Kidney (tissue), 14 donors: ENCODE results near the gene PLOD1. TPM values are rescaled to one million over a fixed set of nuclear protein-coding genes. Genes with fewer than 3 reads are reported as not detected.

ENCODE experiments used
- DNase-seq, 5 donors: peaks; one replicate each; pipeline ENCODE4 v3.0.0-alpha.2; 2013 to 2020
- FAIRE-seq: peaks from 2 replicates; lab custom pipeline; 2012; peaks lifted over from hg19 to GRCh38; lab: Jason Lieb, UNC
- H3K27ac ChIP-seq, 2 donors: one replicate each; pipeline ENCODE4 v1.7.0; 2013; ENCODE audit warnings: low read depth in 2 of 2, low read length in 2 of 2, inconsistent platforms in 1 of 2
- H3K27me3 ChIP-seq: one replicate; pipeline ENCODE4 v1.7.1; 2013; ENCODE audit warnings: low read length, inconsistent platforms; ENCODE audit not compliant: control insufficient read depth, insufficient read depth
- H3K36me3 ChIP-seq, 3 donors: one replicate each; pipeline versions ENCODE4 v1.7.0 to v1.7.1; 2013; ENCODE audit warnings: low read length in 3 of 3, control low read depth in 1 of 3, inconsistent platforms in 1 of 3; ENCODE audit not compliant: insufficient read depth in 3 of 3, control insufficient read depth in 2 of 3
- H3K4me1 ChIP-seq, 3 donors: one replicate each; pipeline versions ENCODE4 v1.7.0 to v1.7.1; 2013; ENCODE audit warnings: low read length in 3 of 3, inconsistent platforms in 1 of 3, low read depth in 1 of 3; ENCODE audit not compliant: control insufficient read depth in 2 of 3, insufficient read depth in 2 of 3
- H3K4me3 ChIP-seq, 3 donors: one replicate each; pipeline versions ENCODE4 v1.7.0 to v1.8.1; 2013; ENCODE audit warnings: low read length in 3 of 3, control low read depth in 1 of 3, inconsistent platforms in 1 of 3
- H3K9ac ChIP-seq, 3 donors: one replicate each; pipeline versions ENCODE4 v1.7.0 to v1.7.1; 2013; ENCODE audit warnings: low read length in 3 of 3, control low read depth in 1 of 3, inconsistent platforms in 1 of 3
- H3K9me3 ChIP-seq, 3 donors: one replicate each; pipeline versions ENCODE4 v1.7.0 to v1.7.1; 2013; ENCODE audit warnings: low read length in 3 of 3, control low read depth in 1 of 3, inconsistent platforms in 1 of 3; ENCODE audit not compliant: control insufficient read depth in 2 of 3, insufficient read depth in 1 of 3
- CTCF ChIP-seq: IDR thresholded peaks from 3 replicates; pipeline ENCODE4 v1.5.1; 2012; ENCODE audit warnings: mild to moderate bottlenecking, moderate library complexity, borderline replicate concordance; ENCODE audit not compliant: insufficient read depth; ENCODE audit errors: extremely low read depth
- intact Hi-C: fragments of 100-400 bp; cut with DNase I; formaldehyde crosslinking; loops from one replicate; pipeline ENCODE4 v1.11.1; 2022
- polyA plus RNA-seq: library from polyadenylated mRNA; stranded (reverse); fragments of 350-450 nt; fragmentation: Illumina TruSeq; extraction: RNeasy Lipid Tissue Mini Kit (QIAGEN cat#74804); gene quantifications from one replicate; pipeline ENCODE4 v1.2.3, GENCODE V29; 2014; ENCODE audit warnings: low read depth, low replicate concordance; ENCODE audit not compliant: insufficient read depth
- total RNA-seq: library from RNA; stranded (reverse); fragmentation: NEBNext Ultra II Directional; extraction: Animal tissue kit (Norgen Biotek cat#: 25700); gene quantifications from one replicate; pipeline ENCODE4 v1.2.1, GENCODE V29; 2021
- donor health status: control.
- donor health status: control.
- donor health status: control.
- donor health status: control.
- donor health status: control.
- donor health status: DM: yes; HTN: yes; CAD: no.
- donor health status: Normal renal cell carcinoma (clear cell type).

PLOD1 gene
- total and polyA plus RNA-seq, 2 donors from 2014 or later: 58.8 to 103 TPM

GRCh38 chr1:11948822-11949458 is 14.4 kb downstream of the PLOD1 start:
- Histone ChIP-seq H3K27me3 (no peaks in the 10 kb centered on the region), H3K4me3 (no peak overlapping the region), H3K9ac (no peak overlapping the region), H3K4me1 (no peaks in the 10 kb centered on the region), H3K36me3 (peaks cover 2 to 11% (median 3%) of the 10 kb centered on the region in 3 donors), H3K9me3 (no peaks in the 10 kb centered on the region), H3K27ac (no peak overlapping the region)
- DNase-seq: no peak
- no peak for TF ChIP-seq CTCF
- no peak for FAIRE-seq
- intact Hi-C loops: no loop called here

- Histone ChIP-seq H3K4me3 (no peak overlapping the region), H3K36me3 (peaks cover 2 to 11% (median 3%) of the 10 kb centered on the region in 3 donors), H3K4me1 (no peaks in the 10 kb centered on the region), H3K9me3 (no peaks in the 10 kb centered on the region), H3K27me3 (no peaks in the 10 kb centered on the region), H3K27ac (no peak overlapping the region), H3K9ac (no peak overlapping the region)
- no peak for TF ChIP-seq CTCF
- FAIRE-seq (no peak), DNase-seq (no peak)
- intact Hi-C loops: no loop called here
Observed at GRCh38 chr1:11951901-11952300, 17.4 kb downstream of the PLOD1 start.

- H3K9me3 ChIP-seq: no peaks in the 10 kb centered on the region
- H3K4me1 ChIP-seq: no peaks in the 10 kb centered on the region
- DNase-seq (no peak), FAIRE-seq (no peak)
- H3K27me3 ChIP-seq: no peaks in the 10 kb centered on the region
- intact Hi-C loops: no loop called here
- peaks cover 2 to 11% (median 7%) of the 10 kb centered on the region in 3 donors for H3K36me3 ChIP-seq
- no peak for TF ChIP-seq CTCF
- H3K4me3 ChIP-seq: no peak overlapping the region
- no peak overlapping the region for H3K27ac ChIP-seq
- no peak overlapping the region for H3K9ac ChIP-seq
Observed at GRCh38 chr1:11952455-11953109, 18.1 kb downstream of the PLOD1 start.
